GM23248 (cell line): ENCODE data around the gene FRMPD4.

ENCODE experiments used
- EZH2 ChIP-seq: fragments of 200-600 bp; sonication (generic); IDR thresholded peaks from 2 replicates; pipeline ENCODE4 v1.6.1; 2018; ENCODE audit warnings: antibody characterized with exemption, mild to moderate bottlenecking; ENCODE audit not compliant: insufficient read depth, poor library complexity, severe bottlenecking
- EZH2phosphoT487 ChIP-seq: fragments of 200-600 bp; sonication (generic); IDR thresholded peaks from 2 replicates; pipeline ENCODE4 v1.6.1; 2018; ENCODE audit warnings: antibody characterized with exemption, moderate library complexity, mild to moderate bottlenecking, low read depth; ENCODE audit not compliant: insufficient read depth

- TF ChIP-seq EZH2 = no peak
- TF ChIP-seq EZH2phosphoT487 = no peak
Observed at GRCh38 chrX:12352922-12353321, 214.6 kb downstream of the FRMPD4 start.
